GM12878 (cell line): ENCODE results near the gene HECTD4. TPM values are rescaled to one million over a fixed set of nuclear protein-coding genes. Genes with fewer than 3 reads are reported as not detected.

Source experiments
- ATAC-seq: fragments of 200-7000 bp; cut with Tn5 transposase; 3 replicates; pipeline ENCODE4 v1.9.1; 2020; ENCODE audit warnings: mild to moderate bottlenecking, moderate library complexity
- BruUV-seq: library from RNA; stranded (reverse); fragments of 400-500 nt; replicated peaks from 2 replicates; lab custom pipeline; 2021; lab: Mats Ljungman, UMichigan
- CTCF ChIA-PET: fragments of 300-600 bp; sonication (Branson Sonifier 250); formaldehyde crosslinking; extraction: SDS; loops from one replicate; lab custom pipeline; 2021; ENCODE audit warnings: inconsistent platforms; lab: Yijun Ruan, JAX
- POLR2A ChIA-PET: fragments of 350-600 bp; formaldehyde crosslinking; extraction: SDS; loops from one replicate; lab custom pipeline; 2021; ENCODE audit warnings: inconsistent platforms; lab: Charles Lee
- RAD21 ChIA-PET: fragments of 300-600 bp; sonication (Branson Sonifier 250); formaldehyde crosslinking; loops from one replicate; lab custom pipeline; 2023; ENCODE audit warnings: antibody characterized with exemption; ENCODE audit not compliant: unreplicated experiment; lab: Charles Lee
- SMC1A ChIA-PET: fragments of 300-600 bp; sonication (Branson Sonifier 250); formaldehyde crosslinking; loops from one replicate; lab custom pipeline; 2023; ENCODE audit not compliant: unreplicated experiment, uncharacterized antibody; lab: Charles Lee
- DNase-seq: peaks from one replicate; pipeline ENCODE4 v3.0.0-alpha.2; 2011; ENCODE audit warnings: low read depth, low spot score
- FAIRE-seq: peaks from 3 replicates; lab custom pipeline; 2011; peaks lifted over from hg19 to GRCh38; lab: Jason Lieb, UNC
- H2AFZ ChIP-seq: 2 replicates; pipeline ENCODE4 v1.6.0; 2011; ENCODE audit warnings: low read depth, low read length, control low read depth; ENCODE audit not compliant: control insufficient read depth
- H3K27ac ChIP-seq: 2 replicates; pipeline ENCODE4 v1.5.1; 2011; ENCODE audit warnings: control low read depth; ENCODE audit not compliant: control insufficient read depth, insufficient read depth
- H3K27me3 ChIP-seq, 2 experiments: replicated peaks in 1 of 2; 2 replicates each; pipeline versions ENCODE4 v1.6.0 to v1.6.1; 2011; ENCODE audit warnings: low read length in 1 of 2; ENCODE audit not compliant: control insufficient read depth in 2 of 2, insufficient read depth in 2 of 2
- H3K36me3 ChIP-seq, 2 experiments: 2 replicates each; pipeline ENCODE4 v1.5.1; 2011; ENCODE audit warnings: low read length in 1 of 2; ENCODE audit not compliant: control insufficient read depth in 2 of 2, insufficient read depth in 2 of 2
- H3K4me1 ChIP-seq: 2 replicates; pipeline ENCODE4 v1.6.1; 2011; ENCODE audit warnings: mild to moderate bottlenecking, low read length, moderate library complexity, mixed read lengths; ENCODE audit not compliant: control insufficient read depth, insufficient read depth
- H3K4me2 ChIP-seq: 2 replicates; pipeline ENCODE4 v1.6.0; 2011; ENCODE audit warnings: control low read depth; ENCODE audit not compliant: control insufficient read depth, insufficient read depth
- H3K4me3 ChIP-seq: fragments of 200-600 bp; sonication (generic); 2 replicates; pipeline ENCODE4 v1.5.1; 2016
- H3K79me2 ChIP-seq: 2 replicates; pipeline ENCODE4 v1.6.0; 2011; ENCODE audit warnings: low read length; ENCODE audit not compliant: control insufficient read depth, insufficient read depth
- H3K9ac ChIP-seq: 2 replicates; pipeline ENCODE4 v1.8.0; 2011; ENCODE audit warnings: low read length, control low read depth, mixed read lengths; ENCODE audit not compliant: control insufficient read depth, insufficient read depth
- H3K9me3 ChIP-seq: replicated peaks from 3 replicates; pipeline ENCODE4 v1.5.1; 2011; ENCODE audit warnings: mild to moderate bottlenecking, low read length; ENCODE audit not compliant: control insufficient read depth, insufficient read depth
- H4K20me1 ChIP-seq: 2 replicates; pipeline ENCODE4 v1.6.0; 2011; ENCODE audit not compliant: control insufficient read depth, insufficient read depth
- BCL11A ChIP-seq: IDR thresholded peaks from 2 replicates; pipeline ENCODE4 v1.6.1; 2011; ENCODE audit warnings: low read depth, low read length
- EED ChIP-seq: sonication (generic); IDR thresholded peaks from 2 replicates; pipeline ENCODE4 v1.6.1; 2016; ENCODE audit warnings: antibody characterized with exemption, low read depth
- HDAC2 ChIP-seq: fragments of 200-600 bp; sonication (generic); IDR thresholded peaks from 2 replicates; pipeline ENCODE4 v1.6.1; 2017
- IKZF1 ChIP-seq: fragments of 450-650 bp; conservative IDR thresholded peaks from 2 replicates; pipeline ENCODE4 v1.6.1; 2017; ENCODE audit warnings: antibody characterized with exemption, mild to moderate bottlenecking
- MXI1 ChIP-seq: fragments of 150-350 bp; IDR thresholded peaks from 2 replicates; pipeline ENCODE4 v1.6.1; 2011; ENCODE audit warnings: low read depth, mild to moderate bottlenecking, inconsistent platforms, low read length, improper control_type of control experiment
- NBN ChIP-seq: fragments of 450-650 bp; IDR thresholded peaks from 2 replicates; pipeline ENCODE4 v1.6.1; 2016
- PAX8 ChIP-seq: fragments of 450-650 bp; IDR thresholded peaks from 2 replicates; pipeline ENCODE4 v1.6.1; 2017; ENCODE audit warnings: mild to moderate bottlenecking, moderate library complexity
- POLR2AphosphoS5 ChIP-seq: IDR thresholded peaks from 2 replicates; pipeline ENCODE4 v1.6.1; 2011; ENCODE audit warnings: mild to moderate bottlenecking, low read length, inconsistent platforms
- YBX1 ChIP-seq: fragments of 450-650 bp; IDR thresholded peaks from 2 replicates; pipeline ENCODE4 v1.6.1; 2016; ENCODE audit warnings: antibody characterized with exemption
- WGBS: methylation state at CpG from one replicate; pipeline ENCODE4 v1.1.6; 2016; ENCODE audit warnings: low lambda C conversion rate; ENCODE audit not compliant: insufficient replicate concordance, insufficient coverage; ENCODE audit errors: missing lambda C conversion rate; 5-methylcytosine and 5-hydroxymethylcytosine counted together
- in situ Hi-C: fragments of 300-500 bp; cut with MboI; formaldehyde crosslinking; loops from 9 replicates; pipeline ENCODE4 v1.14.3; 2018; ENCODE audit warnings: mixed read lengths
- intact Hi-C: fragments of 100-400 bp; cut with micrococcal nuclease; formaldehyde crosslinking; loops from one replicate; pipeline ENCODE4 v1.14.2; 2022; ENCODE audit not compliant: unreplicated experiment
- polyA plus RNA-seq, 11 experiments: library from polyadenylated mRNA; depleted of rRNA in 4 of 11; unstranded in 6 of 11; stranded (reverse) in 5 of 11; fragments of >200 nt; fragmentation: Nextera tagmentation in 4 of 11; fragmentation: Illumina TruSeq in 1 of 11; extraction: Ambion mirVana in 4 of 11; extraction: Trizol in 1 of 11; gene quantifications; 1 replicate in 1 of 11; 2 replicates in 10 of 11; pipeline versions ENCODE4 v1.2.1 to v1.2.3, GENCODE V29; 2011 to 2016; ENCODE audit warnings: inconsistent platforms in 2 of 11, missing spikeins in 2 of 11, low read depth in 1 of 11
- total RNA-seq, 4 experiments: library from RNA; depleted of rRNA in 3 of 4; stranded (reverse); fragments of >200 nt in 3 of 4; fragmentation: Illumina TruSeq in 1 of 4; extraction: Trizol in 1 of 4; gene quantifications; 2 replicates each; pipeline versions ENCODE4 v1.2.1 to v1.2.3, GENCODE V29; 2013 to 2021
- TF ChIP-seq, protein P1 (sequence below): IDR thresholded peaks from 2 replicates; pipeline ENCODE4 v1.6.1; 2011; ENCODE audit warnings: mild to moderate bottlenecking, low read depth, low read length, moderate library complexity; ENCODE audit not compliant: insufficient replicate concordance
- TF ChIP-seq, protein P2 (sequence below): fragments of 450-650 bp; IDR thresholded peaks from 2 replicates; pipeline ENCODE4 v1.6.1; 2016; ENCODE audit warnings: mild to moderate bottlenecking

The HECTD4 gene
- total and polyA plus RNA-seq, 10 of the 15 experiments (the other 5 are each of a cell fraction or from before 2014, with no cell fraction given) = 5.8 to 43.9 (median 17.9) TPM

DNA sequence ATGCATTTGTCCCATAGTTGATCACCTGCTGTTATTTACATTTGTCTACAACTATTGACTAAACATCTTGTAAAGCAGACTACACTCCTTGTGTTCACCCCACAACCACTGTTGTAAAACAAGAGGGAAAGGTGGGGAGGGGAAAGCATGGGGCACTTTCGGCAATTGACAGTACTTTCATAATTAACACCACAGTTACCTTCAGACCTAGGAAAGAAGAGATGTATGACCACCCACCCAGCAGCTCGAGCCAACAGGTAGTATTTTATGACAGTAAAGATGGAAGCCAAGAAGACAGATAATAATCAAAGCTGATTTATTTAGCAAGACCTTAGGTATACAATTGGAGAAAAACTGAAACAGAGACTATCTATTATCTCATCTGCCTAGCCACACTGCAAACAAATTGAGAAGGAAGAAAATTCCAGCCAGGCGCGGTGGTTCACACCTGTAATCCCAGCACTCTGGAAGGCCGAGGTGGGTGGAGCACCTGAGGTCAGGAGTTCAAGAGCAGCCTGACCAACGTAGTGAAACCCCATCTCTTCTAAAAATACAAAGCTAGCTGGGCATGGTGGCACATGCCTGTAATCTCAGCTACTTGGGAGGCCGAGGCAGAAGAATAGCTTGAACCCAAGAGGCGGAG, 11.2 kb downstream of the HECTD4 start:
- no peak for FAIRE-seq
- no peaks in the 10 kb centered on the region; the same call in 2 of the 3 replicates for H3K9me3 ChIP-seq

DNA sequence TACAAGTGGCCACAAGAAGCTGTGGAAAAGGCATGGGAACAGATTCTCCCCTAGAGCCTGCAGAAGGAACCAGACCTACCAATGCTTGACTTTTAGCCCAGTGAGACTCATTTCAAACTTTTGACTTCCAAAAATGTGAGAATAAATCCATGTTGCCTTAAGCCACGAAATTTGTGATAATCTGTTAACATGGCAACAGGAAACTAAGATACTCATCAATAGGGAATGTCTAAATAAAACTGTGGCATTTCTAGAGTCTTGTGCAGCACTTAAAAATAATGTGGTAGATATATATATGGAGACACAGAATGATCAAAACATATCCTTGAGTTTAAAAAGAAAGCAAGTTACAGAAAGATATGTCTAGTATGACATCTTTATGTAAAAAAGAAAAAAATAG, 12.0 kb downstream of the HECTD4 start:
- no peaks in the 10 kb centered on the region; the same call in 2 of the 3 replicates for H3K9me3 ChIP-seq
- H3K4me1 ChIP-seq = peaks cover 5% of the 10 kb centered on the region; the same call in 1 of the 2 replicates
- ChIA-PET SMC1A (interaction anchor here (1.3 to 1.8 kb wide), 2 partner anchors 17 to 20 kb away, joined by 4 to 6 read pairs; no protein-coding TSS in a partner anchor), RAD21 (no interaction called here), POLR2A (no interaction called here), CTCF (interaction anchor here (1.0 kb wide), 1 partner anchor 240 kb away, joined by 3 read pairs; no protein-coding TSS in a partner anchor)
- DNase-seq (no peak), FAIRE-seq (no peak), ATAC-seq (no peak)
- no peaks in the 10 kb centered on the region; a peak in 2 of 4 replicates for H3K36me3 ChIP-seq
- no peak overlapping the region for H2AFZ ChIP-seq
- no peaks in the 10 kb centered on the region for H3K27me3 ChIP-seq
- TF ChIP-seq YBX1 (no peak), NBN (no peak), IKZF1 (no peak), HDAC2 (no peak), BCL11A (no peak), MXI1 (no peak)
- TF ChIP-seq, protein P1, sequence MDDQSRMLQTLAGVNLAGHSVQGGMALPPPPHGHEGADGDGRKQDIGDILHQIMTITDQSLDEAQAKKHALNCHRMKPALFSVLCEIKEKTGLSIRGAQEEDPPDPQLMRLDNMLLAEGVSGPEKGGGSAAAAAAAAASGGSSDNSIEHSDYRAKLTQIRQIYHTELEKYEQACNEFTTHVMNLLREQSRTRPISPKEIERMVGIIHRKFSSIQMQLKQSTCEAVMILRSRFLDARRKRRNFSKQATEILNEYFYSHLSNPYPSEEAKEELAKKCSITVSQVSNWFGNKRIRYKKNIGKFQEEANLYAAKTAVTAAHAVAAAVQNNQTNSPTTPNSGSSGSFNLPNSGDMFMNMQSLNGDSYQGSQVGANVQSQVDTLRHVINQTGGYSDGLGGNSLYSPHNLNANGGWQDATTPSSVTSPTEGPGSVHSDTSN = no peak
- TF ChIP-seq, protein P2, sequence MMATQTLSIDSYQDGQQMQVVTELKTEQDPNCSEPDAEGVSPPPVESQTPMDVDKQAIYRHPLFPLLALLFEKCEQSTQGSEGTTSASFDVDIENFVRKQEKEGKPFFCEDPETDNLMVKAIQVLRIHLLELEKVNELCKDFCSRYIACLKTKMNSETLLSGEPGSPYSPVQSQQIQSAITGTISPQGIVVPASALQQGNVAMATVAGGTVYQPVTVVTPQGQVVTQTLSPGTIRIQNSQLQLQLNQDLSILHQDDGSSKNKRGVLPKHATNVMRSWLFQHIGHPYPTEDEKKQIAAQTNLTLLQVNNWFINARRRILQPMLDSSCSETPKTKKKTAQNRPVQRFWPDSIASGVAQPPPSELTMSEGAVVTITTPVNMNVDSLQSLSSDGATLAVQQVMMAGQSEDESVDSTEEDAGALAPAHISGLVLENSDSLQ = no peak
- H3K4me3 ChIP-seq = no peak overlapping the region
- BruUV-seq = no TSS peak
- H4K20me1 ChIP-seq = no peaks in the 10 kb centered on the region
- H3K4me2 ChIP-seq = no peak overlapping the region
- H3K79me2 ChIP-seq = peaks cover 40% of the 10 kb centered on the region
- no peak overlapping the region for H3K9ac ChIP-seq
- no peak overlapping the region for H3K27ac ChIP-seq
- in situ Hi-C loops = no loop called here
- 42% methylated on average over 1 of the region's 1 CpG for WGBS
- intact Hi-C loops = no loop called here

More for the DNA sequence above, 11.2 kb downstream of the HECTD4 start:
- SMC1A ChIA-PET = interaction anchor here (1.3 to 1.8 kb wide), 3 partner anchors 16 to 21 kb away, joined by 3 to 6 read pairs (median 4); no protein-coding TSS in a partner anchor
- RAD21 ChIA-PET = no interaction called here
- no TSS peak for BruUV-seq
- WGBS = 66% methylated on average over 8 of the region's 8 CpGs
- peaks cover 44% of the 10 kb centered on the region for H3K79me2 ChIP-seq
- ATAC-seq = no peak; the same call in 2 of the 3 replicates
- TF ChIP-seq POLR2AphosphoS5 (no peak), PAX8 (no peak), EED (0 out of 2 replicates have a peak, but pooled peaks have one; percentile 17)
- intact Hi-C loops (no loop called here), in situ Hi-C loops (no loop called here)
- POLR2A ChIA-PET = no interaction called here
- no peaks in the 10 kb centered on the region; a peak in 2 of 4 replicates for H3K36me3 ChIP-seq
- H3K4me3 ChIP-seq = no peak overlapping the region
- H3K27me3 ChIP-seq = no peaks in the 10 kb centered on the region
- DNase-seq = no peak
- H3K4me1 ChIP-seq = peaks cover 5% of the 10 kb centered on the region; the same call in 1 of the 2 replicates
- peak overlapping the region; percentile 47; the same call in 1 of the 2 replicates for H3K4me2 ChIP-seq
- no peaks in the 10 kb centered on the region for H4K20me1 ChIP-seq
- H2AFZ ChIP-seq = no peak overlapping the region
- CTCF ChIA-PET = interaction anchor here (0.6 to 1.8 kb wide), 4 partner anchors 172 to 1625 kb away, joined by 3 to 7 read pairs (median 3); no protein-coding TSS in a partner anchor
- no peak overlapping the region for H3K9ac ChIP-seq
- no peak overlapping the region for H3K27ac ChIP-seq
